ENCODE data around the gene C4orf17. TPM values are rescaled to one million over a fixed set of nuclear protein-coding genes. Genes with fewer than 3 reads are reported as not detected.
"Not testable (repeated sequence)": the region's sequence is repeated elsewhere in the genome, so short reads cannot be mapped to it uniquely, and the experiment has no call there.

Gene C4orf17
- total RNA-seq, 1 experiment from 2014 or later: not detected

GRCh38 chr4:99483636-99484035 is 27.2 kb upstream of the C4orf17 start:
- POLR2A ChIA-PET (ENCODE audit: low non-redundant PET): no interaction called here
- H3K4me1 ChIP-seq (ENCODE audit: insufficient read depth, low read length, poor library complexity, severe bottlenecking): no peaks in the 10 kb centered on the region
- peaks cover 2% of the 10 kb centered on the region for H3K9me3 ChIP-seq (ENCODE audit: low read depth, low read length, poor library complexity, severe bottlenecking)
- BruUV-seq (replicated peaks): no TSS peak
- CTCF ChIA-PET: no interaction called here
- no peak overlapping the region for H3K27ac ChIP-seq (ENCODE audit: low read depth, low read length, poor library complexity, severe bottlenecking)
- no peak for TF ChIP-seq EZH2 (IDR thresholded peaks at IDR 0.05; ENCODE audit: borderline replicate concordance, low read depth, low read length, poor library complexity, severe bottlenecking)
- no peak for TF ChIP-seq CTCF (conservative IDR thresholded peaks at IDR 0.05; ENCODE audit: low read depth, low read length)
- H3K27me3 ChIP-seq (replicated peaks; ENCODE audit: insufficient read depth, low read depth, low read length, poor library complexity): no peaks in the 10 kb centered on the region
- DNase-seq (ENCODE audit: low spot score): no peak
- intact Hi-C loops (cut with micrococcal nuclease; ENCODE audit: unreplicated experiment): no loop called here
- no peaks in the 10 kb centered on the region for H3K36me3 ChIP-seq (ENCODE audit: insufficient read depth, low read length, poor library complexity, severe bottlenecking)
- no peak overlapping the region for H3K4me3 ChIP-seq (ENCODE audit: low read depth, low read length, poor library complexity, severe bottlenecking)

- Histone ChIP-seq H3K27me3 (replicated peaks; ENCODE audit: insufficient read depth, low read depth, low read length, poor library complexity) (no peaks in the 10 kb centered on the region), H3K36me3 (ENCODE audit: insufficient read depth, low read length, poor library complexity, severe bottlenecking) (no peaks in the 10 kb centered on the region), H3K9me3 (ENCODE audit: low read depth, low read length, poor library complexity, severe bottlenecking) (peaks cover 2% of the 10 kb centered on the region), H3K4me3 (ENCODE audit: low read depth, low read length, poor library complexity, severe bottlenecking) (no peak overlapping the region), H3K27ac (ENCODE audit: low read depth, low read length, poor library complexity, severe bottlenecking) (no peak overlapping the region), H3K4me1 (ENCODE audit: insufficient read depth, low read length, poor library complexity, severe bottlenecking) (no peaks in the 10 kb centered on the region)
- ChIA-PET POLR2A (ENCODE audit: low non-redundant PET) (no interaction called here), CTCF (no interaction called here)
- no TSS peak for BruUV-seq (replicated peaks)
- no peak for TF ChIP-seq CTCF (conservative IDR thresholded peaks at IDR 0.05; ENCODE audit: low read depth, low read length)
- DNase-seq (ENCODE audit: low spot score): no peak
- intact Hi-C loops (cut with micrococcal nuclease; ENCODE audit: unreplicated experiment): no loop called here
Observed at GRCh38 chr4:99485212-99485611, 25.6 kb upstream of the C4orf17 start.

- H3K27ac ChIP-seq (ENCODE audit: low read depth, low read length, poor library complexity, severe bottlenecking); H3K36me3 ChIP-seq (ENCODE audit: insufficient read depth, low read length, poor library complexity, severe bottlenecking); BruUV-seq (replicated peaks); H3K27me3 ChIP-seq (replicated peaks; ENCODE audit: insufficient read depth, low read depth, low read length, poor library complexity); H3K4me1 ChIP-seq (ENCODE audit: insufficient read depth, low read length, poor library complexity, severe bottlenecking); DNase-seq (ENCODE audit: low spot score); CTCF ChIA-PET; H3K9me3 ChIP-seq (ENCODE audit: low read depth, low read length, poor library complexity, severe bottlenecking); intact Hi-C loops (cut with micrococcal nuclease; ENCODE audit: unreplicated experiment); H3K4me3 ChIP-seq (ENCODE audit: low read depth, low read length, poor library complexity, severe bottlenecking): not testable (repeated sequence)
- POLR2A ChIA-PET (ENCODE audit: low non-redundant PET): interaction anchor here (0.6 kb wide), 1 partner anchor 257 kb away, joined by 3 read pairs; no protein-coding TSS in a partner anchor
Observed at GRCh38 chr4:99486648-99487047, 24.2 kb upstream of the C4orf17 start.

GRCh38 chr4:99490286-99490685 is 20.5 kb upstream of the C4orf17 start:
- no TSS peak for BruUV-seq (replicated peaks)
- H3K36me3 ChIP-seq (ENCODE audit: insufficient read depth, low read length, poor library complexity, severe bottlenecking): no peaks in the 10 kb centered on the region

More at GRCh38 chr4:99490286-99490685, 20.5 kb upstream of the C4orf17 start:
- intact Hi-C loops (cut with micrococcal nuclease; ENCODE audit: unreplicated experiment): no loop called here
- no peak overlapping the region for H3K4me3 ChIP-seq (ENCODE audit: low read depth, low read length, poor library complexity, severe bottlenecking)
- no peaks in the 10 kb centered on the region for H3K27me3 ChIP-seq (replicated peaks; ENCODE audit: insufficient read depth, low read depth, low read length, poor library complexity)
- no peaks in the 10 kb centered on the region for H3K4me1 ChIP-seq (ENCODE audit: insufficient read depth, low read length, poor library complexity, severe bottlenecking)
- peaks cover under 1% of the 10 kb centered on the region for H3K9me3 ChIP-seq (ENCODE audit: low read depth, low read length, poor library complexity, severe bottlenecking)
- TF ChIP-seq EZH2 (IDR thresholded peaks at IDR 0.05; ENCODE audit: borderline replicate concordance, low read depth, low read length, poor library complexity, severe bottlenecking): no peak
- no peak for TF ChIP-seq CTCF (conservative IDR thresholded peaks at IDR 0.05; ENCODE audit: low read depth, low read length)
- no peak overlapping the region for H3K27ac ChIP-seq (ENCODE audit: low read depth, low read length, poor library complexity, severe bottlenecking)
- DNase-seq (ENCODE audit: low spot score): peak; percentile 9
- CTCF ChIA-PET: no interaction called here
- POLR2A ChIA-PET (ENCODE audit: low non-redundant PET): interaction anchor here (0.6 kb wide), 1 partner anchor 29 kb away, joined by 5 read pairs; no protein-coding TSS in a partner anchor

All from A673 (cell line).